Measurements from ENCODE around the gene SPTBN4.

GRCh38 chr19:40585241-40585981 is 118.6 kb downstream of the SPTBN4 start:
- TF ChIP-seq EP300 (conservative IDR thresholded peaks at IDR 0.05; ENCODE audit: poor library complexity, severe bottlenecking) (no peak), CTCF (IDR thresholded peaks at IDR 0.05; ENCODE audit: poor library complexity, severe bottlenecking) (no peak), TAF1 (IDR thresholded peaks at IDR 0.05; ENCODE audit: low read depth) (no peak), POLR2AphosphoS5 (IDR thresholded peaks at IDR 0.05) (no peak)

All from neural cell (in vitro differentiated cells).